C4-2B (cell line): Measurements from ENCODE around the gene PAMR1.

Source experiments
- H3K27ac ChIP-seq: fragments of 450-650 bp; 2 replicates; pipeline ENCODE4 v1.5.1; 2017
- CTCF ChIP-seq: fragments of 450-650 bp; conservative IDR thresholded peaks from 2 replicates; pipeline ENCODE4 v1.5.1; 2017; ENCODE audit warnings: mild to moderate bottlenecking
- ZFX ChIP-seq: fragments of 450-650 bp; IDR thresholded peaks from 2 replicates; pipeline ENCODE4 v1.6.1; 2017

Gene PAMR1

GRCh38 chr11:35516403-35516802 is 9.0 kb downstream of the PAMR1 start:
- no peak overlapping the region for H3K27ac ChIP-seq
- TF ChIP-seq ZFX: no peak
- no peak for TF ChIP-seq CTCF

DNA sequence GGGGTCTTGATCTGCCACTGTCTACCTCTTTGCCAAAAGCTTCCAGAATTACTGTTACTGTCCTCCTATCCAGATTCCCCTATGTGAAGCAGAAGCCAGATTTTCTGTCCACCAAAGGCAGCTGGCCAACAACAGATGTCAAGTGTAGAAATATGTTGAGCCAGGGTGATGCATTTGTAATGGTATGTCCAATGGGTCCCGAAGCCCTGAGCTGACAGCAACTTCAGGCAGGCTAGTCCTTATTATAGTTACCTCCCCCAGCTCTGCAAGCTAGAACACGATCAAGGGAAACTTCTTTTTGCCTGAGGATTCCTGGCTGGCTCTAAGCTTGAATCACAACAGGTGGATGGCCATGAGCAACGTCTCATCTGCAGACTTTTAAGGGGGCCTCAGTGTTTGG is 10.2 kb downstream of the PAMR1 start:
- TF ChIP-seq CTCF (no peak), ZFX (no peak)
- H3K27ac ChIP-seq: no peak overlapping the region

GRCh38 chr11:35514481-35514880 is 10.9 kb downstream of the PAMR1 start:
- no peak for TF ChIP-seq CTCF
- no peak for TF ChIP-seq ZFX
- no peak overlapping the region for H3K27ac ChIP-seq

GRCh38 chr11:35511666-35512065 is 13.8 kb downstream of the PAMR1 start:
- no peak overlapping the region for H3K27ac ChIP-seq

DNA sequence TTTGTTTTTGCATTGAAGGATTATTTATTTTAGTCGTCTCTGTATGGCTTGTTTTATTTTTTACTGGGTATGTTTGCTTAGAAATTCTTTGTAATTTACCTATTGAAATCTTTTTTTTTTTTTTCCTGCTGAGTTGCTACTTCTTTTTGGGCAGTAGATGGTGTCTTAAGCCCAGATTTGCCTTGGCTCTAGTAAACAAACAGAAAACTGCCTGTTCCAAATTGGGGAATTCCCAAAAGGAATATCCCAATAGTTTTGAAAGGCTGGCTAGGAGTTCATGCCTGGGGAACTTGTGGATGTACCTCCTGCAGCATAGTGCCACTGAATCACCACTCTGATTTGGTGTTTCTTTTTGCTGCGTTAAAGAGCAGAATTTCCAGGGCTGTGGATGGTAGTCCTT is 17.7 kb downstream of the PAMR1 start:
- H3K27ac ChIP-seq: no peak overlapping the region
- TF ChIP-seq ZFX (no peak), CTCF (peak; percentile 18)

More at GRCh38 chr11:35511666-35512065, 13.8 kb downstream of the PAMR1 start:
- TF ChIP-seq ZFX: no peak
- no peak for TF ChIP-seq CTCF

DNA sequence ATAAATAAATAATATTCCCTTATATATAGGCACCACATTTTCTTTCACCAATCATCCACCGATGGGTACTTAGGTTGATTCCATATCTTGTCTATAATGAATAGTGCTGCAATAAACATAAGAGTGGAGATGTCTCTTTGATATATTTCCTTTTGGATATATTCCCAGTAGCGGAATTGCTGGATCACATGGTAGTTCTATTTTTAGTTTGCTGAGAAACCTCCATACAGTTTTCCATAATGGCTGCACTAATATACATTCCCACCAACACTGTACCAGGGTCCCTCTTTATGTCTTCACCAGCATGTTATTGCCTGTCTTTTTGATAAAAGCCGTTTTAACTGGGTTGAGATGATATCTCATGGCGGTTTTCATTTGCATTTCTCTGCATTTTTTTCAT is 23.6 kb downstream of the PAMR1 start:
- H3K27ac ChIP-seq: no peak overlapping the region
- no peak for TF ChIP-seq CTCF
- no peak for TF ChIP-seq ZFX

- no peak overlapping the region for H3K27ac ChIP-seq
- TF ChIP-seq ZFX (no peak), CTCF (no peak)
Observed at GRCh38 chr11:35500744-35501143, 24.7 kb downstream of the PAMR1 start.
